Endodermal cell (in vitro differentiated cells): ENCODE results near the gene GNAS-AS1. TPM values are rescaled to one million over a fixed set of nuclear protein-coding genes. Genes with fewer than 3 reads are reported as not detected.

Experiments
- DNase-seq: peaks from one replicate; pipeline ENCODE4 v3.0.0-alpha.2; 2017
- H3K27ac ChIP-seq: 2 replicates; pipeline ENCODE4 v1.5.1; 2013; ENCODE audit warnings: mild to moderate bottlenecking, low read depth, low read length, moderate library complexity
- H3K27me3 ChIP-seq: 2 replicates; pipeline ENCODE4 v1.6.1; 2013; ENCODE audit warnings: mild to moderate bottlenecking, low read length, moderate library complexity; ENCODE audit not compliant: insufficient read depth, control insufficient read depth, poor library complexity, severe bottlenecking
- H3K36me3 ChIP-seq: 2 replicates; pipeline ENCODE4 v1.7.0; 2013; ENCODE audit warnings: mild to moderate bottlenecking, low read length, moderate library complexity; ENCODE audit not compliant: control insufficient read depth, insufficient read depth
- H3K4me1 ChIP-seq: one replicate; pipeline ENCODE4 v1.7.0; 2013; ENCODE audit warnings: low read length; ENCODE audit not compliant: control insufficient read depth, insufficient read depth
- H3K4me3 ChIP-seq: 2 replicates; pipeline ENCODE4 v1.5.1; 2013; ENCODE audit warnings: mild to moderate bottlenecking, low read length, moderate library complexity
- H3K9ac ChIP-seq: 2 replicates; pipeline ENCODE4 v1.6.1; 2013; ENCODE audit warnings: mild to moderate bottlenecking, low read length, moderate library complexity; ENCODE audit not compliant: poor library complexity, severe bottlenecking; ENCODE audit errors: extremely low read depth
- H3K9me3 ChIP-seq: 2 replicates; pipeline ENCODE4 v1.6.1; 2013; ENCODE audit warnings: mild to moderate bottlenecking, low read length, moderate library complexity; ENCODE audit not compliant: control insufficient read depth
- H3K27ac Mint-ChIP-seq: 2 replicates; pipeline ENCODE4 v1.8.0; 2020; ENCODE audit warnings: mixed read lengths
- H3K27me3 Mint-ChIP-seq: 2 replicates; pipeline ENCODE4 v1.8.0; 2021; ENCODE audit warnings: mild to moderate bottlenecking, mixed read lengths; ENCODE audit not compliant: insufficient read depth
- H3K36me3 Mint-ChIP-seq: 2 replicates; pipeline ENCODE4 v1.8.0; 2020; ENCODE audit warnings: low read depth, mixed read lengths
- H3K4me1 Mint-ChIP-seq: 2 replicates; pipeline ENCODE4 v1.8.0; 2020; ENCODE audit warnings: mixed read lengths
- H3K4me3 Mint-ChIP-seq: 2 replicates; pipeline ENCODE4 v1.8.0; 2020; ENCODE audit warnings: mild to moderate bottlenecking, moderate library complexity, mixed read lengths
- H3K9me3 Mint-ChIP-seq: 2 replicates; pipeline ENCODE4 v1.8.0; 2020; ENCODE audit warnings: mild to moderate bottlenecking, mixed read lengths
- WGBS, 2 experiments: methylation state at CpG; one replicate each; pipeline versions ENCODE4 v1.1.5 to v1.1.7; 2013; ENCODE audit warnings: missing lambda C conversion rate in 2 of 2, mixed read lengths in 1 of 2; ENCODE audit not compliant: insufficient coverage in 1 of 2, insufficient read length in 1 of 2; 5-methylcytosine and 5-hydroxymethylcytosine counted together
- total RNA-seq, 2 donors: library from RNA; stranded (reverse); fragmentation: NEBNext Ultra II Directional in 1 of 2; extraction: Animal tissue kit (Norgen Biotek cat#: 25700) in 1 of 2; gene quantifications; 2 replicates in 1 of 2; 3 replicates in 1 of 2; pipeline ENCODE4 v1.2.1, GENCODE V29; 2021
- TF ChIP-seq, protein P1 (sequence below): fragments of 200-600 bp; sonication (generic); conservative IDR thresholded peaks from 2 replicates; pipeline ENCODE4 v1.5.0; 2021; ENCODE audit warnings: antibody characterized with exemption, mild to moderate bottlenecking

The GNAS-AS1 gene
- total RNA-seq, 2 donors from 2014 or later = 9.3 to 9.7 TPM

DNA sequence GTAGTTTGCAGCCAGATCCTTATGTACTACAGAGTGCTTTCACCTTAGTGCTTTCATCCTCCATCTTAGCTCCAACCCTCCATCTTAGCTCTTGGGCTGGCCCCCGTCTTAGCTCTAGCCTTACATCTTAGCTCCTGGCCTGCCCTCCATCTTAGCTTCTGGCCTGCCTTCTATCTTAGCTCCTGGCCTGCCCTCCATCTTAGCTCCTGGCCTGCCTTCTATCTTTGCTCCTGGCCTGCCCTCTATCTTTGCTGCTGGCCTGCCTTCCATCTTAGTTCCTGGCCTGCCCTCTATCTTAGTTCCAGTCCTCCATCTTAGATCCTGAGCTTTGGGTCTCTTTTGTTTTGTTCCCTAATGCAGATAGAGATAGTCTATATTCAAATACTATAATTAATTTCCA lies 23.8 kb upstream of the GNAS-AS1 start:
- TF ChIP-seq, protein P1, sequence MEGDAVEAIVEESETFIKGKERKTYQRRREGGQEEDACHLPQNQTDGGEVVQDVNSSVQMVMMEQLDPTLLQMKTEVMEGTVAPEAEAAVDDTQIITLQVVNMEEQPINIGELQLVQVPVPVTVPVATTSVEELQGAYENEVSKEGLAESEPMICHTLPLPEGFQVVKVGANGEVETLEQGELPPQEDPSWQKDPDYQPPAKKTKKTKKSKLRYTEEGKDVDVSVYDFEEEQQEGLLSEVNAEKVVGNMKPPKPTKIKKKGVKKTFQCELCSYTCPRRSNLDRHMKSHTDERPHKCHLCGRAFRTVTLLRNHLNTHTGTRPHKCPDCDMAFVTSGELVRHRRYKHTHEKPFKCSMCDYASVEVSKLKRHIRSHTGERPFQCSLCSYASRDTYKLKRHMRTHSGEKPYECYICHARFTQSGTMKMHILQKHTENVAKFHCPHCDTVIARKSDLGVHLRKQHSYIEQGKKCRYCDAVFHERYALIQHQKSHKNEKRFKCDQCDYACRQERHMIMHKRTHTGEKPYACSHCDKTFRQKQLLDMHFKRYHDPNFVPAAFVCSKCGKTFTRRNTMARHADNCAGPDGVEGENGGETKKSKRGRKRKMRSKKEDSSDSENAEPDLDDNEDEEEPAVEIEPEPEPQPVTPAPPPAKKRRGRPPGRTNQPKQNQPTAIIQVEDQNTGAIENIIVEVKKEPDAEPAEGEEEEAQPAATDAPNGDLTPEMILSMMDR = no peak
- no peak overlapping the region for H3K4me3 Mint-ChIP-seq
- no peak overlapping the region for H3K4me3 ChIP-seq
- no peaks in the 10 kb centered on the region for H3K36me3 Mint-ChIP-seq
- no peak overlapping the region for H3K27ac ChIP-seq
- no peak for DNase-seq
- no peaks in the 10 kb centered on the region for H3K36me3 ChIP-seq
- peaks cover 34% of the 10 kb centered on the region for H3K4me1 Mint-ChIP-seq
- no peaks in the 10 kb centered on the region for H3K27me3 Mint-ChIP-seq
- H3K27ac Mint-ChIP-seq = no peak overlapping the region
- no peak overlapping the region for H3K9ac ChIP-seq
- no peaks in the 10 kb centered on the region for H3K9me3 Mint-ChIP-seq
- H3K9me3 ChIP-seq = no peaks in the 10 kb centered on the region
- WGBS, 2 experiments = 93% methylated on average over 1 of the region's 1 CpG; no CpG with 5 or more reads in 1 of the 2 experiments
- peaks cover 15% of the 10 kb centered on the region for H3K4me1 ChIP-seq
- peaks cover 8% of the 10 kb centered on the region for H3K27me3 ChIP-seq

DNA sequence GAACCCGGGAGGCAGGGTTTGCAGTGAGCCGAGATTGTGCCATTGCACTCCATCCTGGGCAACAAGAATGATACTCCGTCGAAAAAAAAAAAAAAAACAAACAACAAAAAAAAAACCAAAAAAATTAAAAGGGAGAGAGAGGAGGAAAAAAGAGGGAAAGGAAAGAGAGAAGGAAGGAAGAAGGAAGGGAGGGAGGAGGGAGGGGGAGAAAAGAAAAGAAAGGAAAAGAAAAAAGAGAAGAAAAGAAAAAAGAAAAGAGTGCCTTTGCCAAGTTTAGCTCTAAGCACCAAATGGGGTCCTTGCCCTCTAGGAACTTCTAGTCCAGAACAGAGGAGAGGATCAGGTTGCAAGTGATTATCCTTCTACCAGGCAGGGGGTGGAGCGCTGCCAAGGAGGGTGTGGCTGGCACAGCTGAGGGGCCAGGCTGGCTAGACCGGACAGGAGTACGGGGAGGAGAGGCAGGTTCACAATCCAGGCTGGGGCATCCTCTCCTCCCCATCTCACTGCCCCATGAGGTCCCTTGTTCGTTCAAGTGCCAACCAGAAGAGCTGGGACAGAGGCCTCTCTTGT lies 20.9 kb upstream of the GNAS-AS1 start:
- TF ChIP-seq, protein P1 = no peak
- H3K27me3 ChIP-seq = peaks cover 8% of the 10 kb centered on the region
- no peak overlapping the region for H3K4me3 Mint-ChIP-seq
- peaks cover 6% of the 10 kb centered on the region for H3K27me3 Mint-ChIP-seq
- no peaks in the 10 kb centered on the region for H3K36me3 Mint-ChIP-seq
- H3K27ac Mint-ChIP-seq = no peak overlapping the region
- no peak overlapping the region for H3K9ac ChIP-seq
- H3K9me3 ChIP-seq = no peaks in the 10 kb centered on the region
- 83% methylated on average over 2 to 6 of the region's 8 CpGs for WGBS, 2 experiments
- H3K9me3 Mint-ChIP-seq = no peaks in the 10 kb centered on the region
- H3K4me1 Mint-ChIP-seq = peaks cover 18% of the 10 kb centered on the region
- no peak overlapping the region for H3K27ac ChIP-seq
- no peak overlapping the region for H3K4me3 ChIP-seq
- DNase-seq = no peak
- peaks cover 10% of the 10 kb centered on the region for H3K4me1 ChIP-seq
- no peaks in the 10 kb centered on the region for H3K36me3 ChIP-seq

DNA sequence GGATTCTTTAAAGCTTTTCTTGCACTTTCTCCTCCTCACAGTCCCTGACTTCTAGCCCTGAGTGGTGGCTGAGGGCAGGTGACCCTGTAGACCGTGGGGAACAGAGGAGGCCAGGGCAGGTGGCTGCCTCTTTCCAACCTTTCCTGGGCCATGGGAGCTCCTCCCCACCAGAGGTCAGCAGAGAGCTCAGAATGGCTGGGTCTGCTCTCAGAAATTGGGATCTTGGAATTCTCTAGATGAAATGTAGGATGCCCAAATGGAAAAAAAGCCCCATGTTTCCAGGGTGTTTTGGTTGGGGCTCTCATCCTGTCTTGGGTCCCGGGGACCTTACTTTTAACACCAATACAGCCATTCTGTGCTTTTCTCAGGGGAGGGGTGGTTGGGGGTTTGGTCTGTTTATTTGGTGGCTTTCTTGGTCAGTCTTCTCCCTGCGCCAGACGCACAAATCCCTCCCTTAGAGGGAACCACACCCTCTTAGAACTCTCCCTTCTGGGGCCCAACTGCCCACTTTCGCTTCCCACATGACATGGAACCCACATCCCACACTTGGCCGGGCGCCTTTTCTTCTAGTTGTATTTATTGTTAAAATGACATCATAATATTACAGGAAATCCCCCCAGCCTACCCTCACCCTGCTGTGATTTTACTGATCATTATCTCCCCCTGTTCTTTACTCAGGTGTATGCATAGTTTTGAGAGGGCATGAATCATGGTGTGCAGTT lies 19.8 kb upstream of the GNAS-AS1 start:
- Mint-ChIP-seq H3K27me3 (peaks cover 6% of the 10 kb centered on the region), H3K4me3 (no peak overlapping the region), H3K4me1 (peaks cover 7% of the 10 kb centered on the region), H3K27ac (no peak overlapping the region), H3K9me3 (no peaks in the 10 kb centered on the region), H3K36me3 (no peaks in the 10 kb centered on the region)
- H3K27ac ChIP-seq = no peak overlapping the region
- H3K9ac ChIP-seq = no peak overlapping the region
- H3K36me3 ChIP-seq = no peaks in the 10 kb centered on the region
- TF ChIP-seq, protein P1 = peak; percentile 93
- DNase-seq = peak; percentile 92
- H3K9me3 ChIP-seq = no peaks in the 10 kb centered on the region
- peaks cover 8% of the 10 kb centered on the region for H3K27me3 ChIP-seq
- 70 to 79% methylated on average over 2 to 4 of the region's 7 CpGs for WGBS, 2 experiments
- H3K4me1 ChIP-seq = peaks cover 5% of the 10 kb centered on the region
- H3K4me3 ChIP-seq = no peak overlapping the region
